GM23248 (cell line): ENCODE data around the gene FAM187B. TPM values are rescaled to one million over a fixed set of nuclear protein-coding genes. Genes with fewer than 3 reads are reported as not detected.
A peak's percentile ranks its signal among the peaks of the same experiment; 100 is the strongest.

Experiments used
- DNase-seq: peaks from one replicate; pipeline ENCODE4 v3.0.0-alpha.2; 2015
- H2AFZ ChIP-seq: fragments of 200-600 bp; sonication (generic); 2 replicates; pipeline ENCODE4 v1.6.1; 2016; ENCODE audit warnings: antibody characterized with exemption
- H3F3A ChIP-seq: fragments of 200-600 bp; sonication (generic); 2 replicates; pipeline ENCODE4 v1.6.1; 2016; ENCODE audit warnings: mild to moderate bottlenecking, antibody characterized with exemption, mixed run types; ENCODE audit not compliant: insufficient read depth
- H3K27ac ChIP-seq: fragments of 200-600 bp; sonication (generic); 2 replicates; pipeline ENCODE4 v1.5.1; 2016; ENCODE audit warnings: mild to moderate bottlenecking
- H3K27me3 ChIP-seq: fragments of 200-600 bp; sonication (generic); replicated peaks from 2 replicates; pipeline ENCODE4 v1.6.1; 2016; ENCODE audit warnings: mild to moderate bottlenecking; ENCODE audit not compliant: insufficient read depth
- H3K36me3 ChIP-seq: fragments of 200-600 bp; sonication (generic); 2 replicates; pipeline ENCODE4 v1.6.1; 2016; ENCODE audit warnings: low read depth, mild to moderate bottlenecking
- H3K4me1 ChIP-seq: fragments of 200-600 bp; sonication (generic); 2 replicates; pipeline ENCODE4 v1.6.1; 2016; ENCODE audit warnings: mild to moderate bottlenecking; ENCODE audit not compliant: insufficient read depth
- H3K4me2 ChIP-seq: fragments of 200-600 bp; sonication (generic); one replicate; pipeline ENCODE4 v1.6.1; 2016; ENCODE audit warnings: mild to moderate bottlenecking; ENCODE audit not compliant: unreplicated experiment
- H3K4me3 ChIP-seq: fragments of 200-600 bp; sonication (generic); 2 replicates; pipeline ENCODE4 v1.5.1; 2016; ENCODE audit warnings: mild to moderate bottlenecking
- H3K79me2 ChIP-seq: fragments of 200-600 bp; sonication (generic); 2 replicates; pipeline ENCODE4 v1.6.1; 2016; ENCODE audit warnings: mild to moderate bottlenecking; ENCODE audit not compliant: insufficient read depth
- H3K9ac ChIP-seq: fragments of 200-600 bp; sonication (generic); 2 replicates; pipeline ENCODE4 v1.6.1; 2016; ENCODE audit warnings: mild to moderate bottlenecking
- H3K9me2 ChIP-seq: fragments of 200-600 bp; sonication (generic); 2 replicates; pipeline ENCODE4 v1.6.1; 2016; ENCODE audit warnings: mixed run types, mild to moderate bottlenecking, moderate library complexity; ENCODE audit not compliant: insufficient read depth
- H3K9me3 ChIP-seq: fragments of 200-600 bp; sonication (generic); one replicate; pipeline ENCODE4 v1.6.1; 2017; ENCODE audit warnings: low read depth
- H4K20me1 ChIP-seq: fragments of 200-600 bp; sonication (generic); 2 replicates; pipeline ENCODE4 v1.6.0; 2016; ENCODE audit not compliant: insufficient read depth
- EZH2 ChIP-seq: fragments of 200-600 bp; sonication (generic); IDR thresholded peaks from 2 replicates; pipeline ENCODE4 v1.6.1; 2018; ENCODE audit warnings: antibody characterized with exemption, mild to moderate bottlenecking; ENCODE audit not compliant: insufficient read depth, poor library complexity, severe bottlenecking
- EZH2phosphoT487 ChIP-seq: fragments of 200-600 bp; sonication (generic); IDR thresholded peaks from 2 replicates; pipeline ENCODE4 v1.6.1; 2018; ENCODE audit warnings: antibody characterized with exemption, moderate library complexity, mild to moderate bottlenecking, low read depth; ENCODE audit not compliant: insufficient read depth
- WGBS, 2 experiments: methylation state at CpG; one replicate each; pipeline ENCODE4 v1.1.6; 2015 to 2017; ENCODE audit warnings: low lambda C conversion rate in 2 of 2, low coverage in 1 of 2; ENCODE audit errors: missing lambda C conversion rate in 2 of 2; 5-methylcytosine and 5-hydroxymethylcytosine counted together
- in situ Hi-C: fragments of 300-500 bp; cut with MboI; formaldehyde crosslinking; loops from 2 replicates; pipeline ENCODE4 v1.15.0; 2020
- polyA plus RNA-seq: library from polyadenylated mRNA; unstranded; fragments of >200 nt; fragmentation: Nextera tagmentation; extraction: Ambion mirVana; gene quantifications from 2 replicates; pipeline ENCODE4 v1.2.1, GENCODE V29; 2016
- total RNA-seq: library from RNA; depleted of rRNA; stranded (reverse); fragments of >200 nt; shearing (Covaris generic); gene quantifications from 2 replicates; pipeline ENCODE4 v1.2.3, GENCODE V29; 2014

Gene FAM187B
- total and polyA plus RNA-seq, 2 experiments from 2014 or later = not detected

DNA sequence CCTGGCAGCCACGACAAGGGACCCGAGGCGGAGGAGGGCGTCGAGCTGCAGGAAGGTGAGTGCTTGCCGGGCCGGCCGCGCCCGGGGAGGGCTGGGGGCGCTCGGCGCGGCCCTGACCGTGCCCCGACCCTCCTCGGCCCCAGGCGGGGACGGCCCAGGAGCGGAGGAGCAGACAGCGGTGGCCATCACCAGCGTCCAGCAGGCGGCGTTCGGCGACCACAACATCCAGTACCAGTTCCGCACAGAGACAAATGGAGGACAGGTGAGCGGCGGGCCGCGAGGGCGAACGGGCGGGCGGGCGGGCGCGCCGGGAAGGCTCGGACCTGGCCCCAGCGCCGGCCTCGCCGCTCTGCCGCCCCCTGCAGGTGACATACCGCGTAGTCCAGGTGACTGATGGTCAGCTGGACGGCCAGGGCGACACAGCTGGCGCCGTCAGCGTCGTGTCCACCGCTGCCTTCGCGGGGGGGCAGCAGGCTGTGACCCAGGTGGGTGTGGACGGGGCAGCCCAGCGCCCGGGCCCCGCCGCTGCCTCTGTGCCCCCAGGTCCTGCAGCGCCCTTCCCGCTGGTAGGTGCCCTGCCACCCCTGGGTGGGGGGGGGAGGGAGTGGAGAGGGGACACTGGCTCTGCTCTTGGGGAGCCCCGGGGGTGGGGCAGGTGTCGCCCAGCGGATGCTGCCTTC lies 41.0 kb upstream of the FAM187B start:
- Histone ChIP-seq H3K79me2 (peaks cover 28% of the 10 kb centered on the region), H3K27ac (0 out of 2 replicates have a peak overlapping the region, but pooled peaks have one; percentile 48), H3K9ac (peak overlapping the region; percentile 83), H3K4me3 (peak overlapping the region; percentile 75), H3K9me2 (no peaks in the 10 kb centered on the region), H3F3A (no peaks in the 10 kb centered on the region), H3K27me3 (no peaks in the 10 kb centered on the region), H3K9me3 (no peaks in the 10 kb centered on the region), H3K4me1 (no peaks in the 10 kb centered on the region; the same call in 1 of the 2 replicates), H2AFZ (peak overlapping the region; percentile 68; the same call in 1 of the 2 replicates), H4K20me1 (no peaks in the 10 kb centered on the region), H3K4me2 (peak overlapping the region; percentile 80), H3K36me3 (peaks cover 9% of the 10 kb centered on the region; the same call in 1 of the 2 replicates)
- TF ChIP-seq EZH2phosphoT487 (no peak), EZH2 (no peak)
- DNase-seq = peak; percentile 86
- in situ Hi-C loops = no loop called here
- 1 to 4% methylated on average over 32 to 65 of the region's 66 CpGs for WGBS, 2 experiments

GRCh38 chr19:35268536-35269437 lies 40.2 kb upstream of the FAM187B start, which contains the start of gene USF2:
USF2 (plus strand) TSS chr19:35268962; CDS start chr19:35269102, 140 bp downstream.
- peak within 1 kb of the TSS; percentile 98 for H3K4me3 ChIP-seq
- no peaks in the 10 kb centered on the region for H3F3A ChIP-seq
- H3K79me2 ChIP-seq = peaks cover 28% of the 10 kb centered on the region
- peak within 1 kb of the TSS; percentile 96 for H3K9ac ChIP-seq
- no peaks in the 10 kb centered on the region; the same call in 1 of the 2 replicates for H3K4me1 ChIP-seq
- no peaks in the 10 kb centered on the region for H3K27me3 ChIP-seq
- H4K20me1 ChIP-seq = no peaks in the 10 kb centered on the region
- in situ Hi-C loops = no loop called here
- peak within 1 kb of the TSS; percentile 88 for H2AFZ ChIP-seq
- peak within 1 kb of the TSS; percentile 74 for H3K27ac ChIP-seq
- H3K9me3 ChIP-seq = no peaks in the 10 kb centered on the region
- peak within 1 kb of the TSS; percentile 95 for H3K4me2 ChIP-seq
- peak; percentile 84 for DNase-seq
- WGBS, 2 experiments = 1 to 2% methylated on average over 22 to 121 of the region's 126 CpGs
- peaks cover 9% of the 10 kb centered on the region; the same call in 1 of the 2 replicates for H3K36me3 ChIP-seq
- TF ChIP-seq EZH2 (no peak), EZH2phosphoT487 (no peak)
- H3K9me2 ChIP-seq = no peaks in the 10 kb centered on the region

DNA sequence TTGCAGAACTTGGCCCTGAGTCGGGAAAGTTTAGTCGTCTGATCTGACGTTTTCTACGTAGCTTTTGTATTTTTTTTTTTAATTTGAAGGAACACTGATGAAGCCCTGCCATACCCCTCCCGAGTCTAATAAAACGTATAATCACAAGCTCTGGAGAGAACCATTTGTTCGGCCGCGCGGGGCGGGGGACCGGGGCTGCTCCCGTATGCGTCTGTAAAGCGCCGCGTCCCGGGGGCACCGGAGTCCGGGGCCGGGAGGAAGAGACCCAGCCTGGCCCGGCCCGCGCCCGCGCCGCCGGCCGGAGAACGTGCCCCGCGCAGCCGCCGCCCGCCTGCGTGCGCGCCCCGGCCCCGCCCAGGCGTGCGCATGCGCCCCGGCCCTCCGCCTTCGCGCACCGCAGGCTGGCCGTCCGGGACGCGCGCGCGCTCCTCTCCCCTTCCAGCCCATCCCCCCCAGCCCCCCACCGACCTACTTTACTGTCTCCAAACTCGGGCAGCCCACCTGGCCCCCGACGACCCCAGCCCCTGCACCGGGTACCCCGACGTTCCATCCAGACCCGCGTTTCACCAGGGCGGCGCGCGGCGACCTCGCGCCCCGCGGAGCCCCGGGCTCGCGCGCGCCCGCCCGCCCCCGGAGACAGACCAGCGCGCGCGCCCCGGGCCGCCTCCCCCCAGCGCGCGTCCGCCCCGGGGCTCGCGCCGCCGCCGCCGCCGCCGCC lies 39.4 kb upstream of the FAM187B start:
- peak overlapping the region; percentile 98 for H3K4me3 ChIP-seq
- in situ Hi-C loops = no loop called here
- DNase-seq = peak; percentile 88
- H3K27me3 ChIP-seq = peaks cover 3% of the 10 kb centered on the region; the same call in 1 of the 2 replicates
- H3K9me3 ChIP-seq = no peaks in the 10 kb centered on the region
- no peaks in the 10 kb centered on the region for H3K9me2 ChIP-seq
- H4K20me1 ChIP-seq = no peaks in the 10 kb centered on the region
- peak overlapping the region; percentile 88 for H2AFZ ChIP-seq
- peak overlapping the region; percentile 95 for H3K4me2 ChIP-seq
- peak overlapping the region; percentile 74 for H3K27ac ChIP-seq
- H3F3A ChIP-seq = no peaks in the 10 kb centered on the region
- H3K4me1 ChIP-seq = no peaks in the 10 kb centered on the region; the same call in 1 of the 2 replicates
- H3K79me2 ChIP-seq = peaks cover 28% of the 10 kb centered on the region
- peak overlapping the region; percentile 96 for H3K9ac ChIP-seq
- 0 to 2% methylated on average over 12 to 78 of the region's 100 CpGs for WGBS, 2 experiments
- no peak for TF ChIP-seq EZH2phosphoT487
- TF ChIP-seq EZH2 = no peak
- H3K36me3 ChIP-seq = 0 out of 2 replicates have a peak, but pooled peaks cover 9% of the 10 kb centered on the region
